AG09319 (cell line): ENCODE results near the gene IRAK4.
"Not testable (repeated sequence)": the region's sequence is repeated elsewhere in the genome, so short reads cannot be mapped to it uniquely, and the experiment has no call there.

Experiments used
- DNase-seq: peaks from one replicate; pipeline ENCODE4 v3.0.0-alpha.2; 2010; ENCODE audit warnings: low read depth; ENCODE audit errors: extremely low read depth
- TF ChIP-seq, protein P1 (sequence below): IDR thresholded peaks from 2 replicates; pipeline ENCODE4 v1.5.1; 2011; ENCODE audit warnings: low read depth, mild to moderate bottlenecking, inconsistent platforms, low read length, moderate library complexity

IRAK4 gene

DNA sequence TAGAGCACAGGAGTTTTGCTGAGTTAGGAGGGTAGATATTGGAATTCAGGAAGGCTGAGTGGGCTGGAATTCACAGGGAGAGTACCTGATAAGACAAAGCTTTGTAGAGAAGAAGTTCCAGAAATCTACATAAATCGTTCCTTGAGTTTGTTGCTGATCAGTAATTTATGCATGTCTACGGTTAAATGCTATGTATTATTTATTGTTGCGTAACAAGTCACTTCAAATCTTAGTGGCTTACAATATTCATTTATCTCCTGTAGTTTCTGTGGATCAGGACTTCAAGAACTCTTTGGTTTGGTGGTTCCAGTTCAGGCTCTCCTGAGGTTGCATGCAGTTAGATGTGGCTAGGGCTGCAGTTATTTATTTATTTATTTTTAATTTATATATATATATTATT lies 7.9 kb upstream of the IRAK4 start:
- DNase-seq = no peak
- TF ChIP-seq, protein P1, sequence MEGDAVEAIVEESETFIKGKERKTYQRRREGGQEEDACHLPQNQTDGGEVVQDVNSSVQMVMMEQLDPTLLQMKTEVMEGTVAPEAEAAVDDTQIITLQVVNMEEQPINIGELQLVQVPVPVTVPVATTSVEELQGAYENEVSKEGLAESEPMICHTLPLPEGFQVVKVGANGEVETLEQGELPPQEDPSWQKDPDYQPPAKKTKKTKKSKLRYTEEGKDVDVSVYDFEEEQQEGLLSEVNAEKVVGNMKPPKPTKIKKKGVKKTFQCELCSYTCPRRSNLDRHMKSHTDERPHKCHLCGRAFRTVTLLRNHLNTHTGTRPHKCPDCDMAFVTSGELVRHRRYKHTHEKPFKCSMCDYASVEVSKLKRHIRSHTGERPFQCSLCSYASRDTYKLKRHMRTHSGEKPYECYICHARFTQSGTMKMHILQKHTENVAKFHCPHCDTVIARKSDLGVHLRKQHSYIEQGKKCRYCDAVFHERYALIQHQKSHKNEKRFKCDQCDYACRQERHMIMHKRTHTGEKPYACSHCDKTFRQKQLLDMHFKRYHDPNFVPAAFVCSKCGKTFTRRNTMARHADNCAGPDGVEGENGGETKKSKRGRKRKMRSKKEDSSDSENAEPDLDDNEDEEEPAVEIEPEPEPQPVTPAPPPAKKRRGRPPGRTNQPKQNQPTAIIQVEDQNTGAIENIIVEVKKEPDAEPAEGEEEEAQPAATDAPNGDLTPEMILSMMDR = no peak

DNA sequence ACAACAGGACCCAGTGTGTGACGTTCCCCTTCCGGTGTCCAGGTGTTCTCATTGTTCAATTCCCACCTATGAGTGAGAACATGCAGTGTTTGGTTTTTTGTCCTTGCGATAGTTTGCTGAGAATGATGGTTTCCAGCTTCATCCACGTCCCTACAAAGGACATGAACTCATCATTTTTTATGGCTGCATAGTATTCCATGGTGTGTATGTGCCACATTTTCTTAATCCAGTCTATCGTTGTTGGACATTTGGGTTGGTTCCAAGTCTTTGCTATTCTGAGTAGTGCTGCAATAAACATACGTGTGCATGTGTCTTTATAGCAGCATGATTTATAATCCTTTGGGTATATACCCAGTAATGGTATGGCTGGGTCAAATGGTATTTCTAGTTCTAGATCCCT lies 7.4 kb upstream of the IRAK4 start:
- DNase-seq = not testable (repeated sequence)

DNA sequence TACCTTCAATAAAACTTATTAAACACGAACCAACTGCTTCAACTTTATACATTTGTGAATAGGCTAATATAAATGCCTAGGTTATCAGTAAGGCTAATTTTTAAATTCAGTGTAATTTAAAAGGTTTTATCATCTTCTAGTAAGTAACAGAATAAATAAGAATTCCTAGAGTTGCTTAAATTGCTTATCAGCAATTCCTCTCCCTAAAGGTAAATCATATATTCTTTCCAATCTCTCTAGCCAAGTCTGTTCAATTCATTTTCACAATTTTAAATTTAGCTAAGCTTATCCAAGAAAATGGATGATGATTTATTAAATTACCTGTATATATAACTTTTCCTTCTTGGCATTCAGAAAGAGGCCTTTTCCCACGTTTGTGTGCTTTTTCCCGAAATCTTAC lies 4.7 kb upstream of the IRAK4 start:
- TF ChIP-seq, protein P1 = no peak
- no peak for DNase-seq

DNA sequence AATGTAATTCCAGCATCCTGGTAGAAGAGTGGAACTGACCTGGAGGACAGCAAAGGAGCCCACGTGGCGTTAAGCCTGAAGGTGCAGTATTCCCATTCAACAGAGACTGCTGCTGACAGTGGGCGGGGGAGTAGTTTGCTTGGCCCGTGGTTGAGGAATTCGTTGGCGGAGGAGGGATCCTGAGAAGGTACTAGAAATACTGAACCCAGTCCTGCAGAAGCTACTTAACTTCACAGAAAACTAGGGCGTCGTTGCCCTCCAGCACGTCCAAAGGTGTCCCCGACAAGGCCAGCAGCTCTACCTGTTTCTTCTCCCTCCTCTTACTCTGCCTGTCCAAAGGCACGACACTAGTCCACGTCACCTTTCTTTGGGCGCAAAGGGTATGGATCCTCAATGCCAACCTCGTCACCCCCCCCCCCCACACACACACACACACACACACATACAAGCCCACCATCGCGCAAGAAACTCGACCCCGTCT lies 464 bp upstream of the IRAK4 start:
- TF ChIP-seq, protein P1 = no peak
- no peak for DNase-seq

DNA sequence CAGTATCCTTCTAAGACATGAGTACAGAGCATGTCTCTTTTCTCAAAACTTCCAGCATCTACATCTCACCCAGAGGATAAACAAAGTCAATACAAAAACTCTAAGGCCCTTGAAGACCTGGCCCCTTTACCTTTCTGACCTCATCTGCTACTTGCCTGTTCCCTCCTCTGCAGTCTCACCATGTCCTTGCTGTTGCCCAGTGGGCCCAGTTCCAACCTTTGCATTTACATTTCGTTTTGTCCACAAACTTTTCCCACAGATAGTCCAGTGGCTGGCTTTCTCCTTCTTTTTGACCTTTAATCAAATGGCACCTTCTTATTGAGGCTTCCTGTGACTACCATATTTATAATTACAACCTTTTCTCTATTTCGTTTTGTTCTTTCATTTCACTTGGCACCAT lies 1.6 kb downstream of the IRAK4 start:
- DNase-seq = no peak
- TF ChIP-seq, protein P1 = no peak

DNA sequence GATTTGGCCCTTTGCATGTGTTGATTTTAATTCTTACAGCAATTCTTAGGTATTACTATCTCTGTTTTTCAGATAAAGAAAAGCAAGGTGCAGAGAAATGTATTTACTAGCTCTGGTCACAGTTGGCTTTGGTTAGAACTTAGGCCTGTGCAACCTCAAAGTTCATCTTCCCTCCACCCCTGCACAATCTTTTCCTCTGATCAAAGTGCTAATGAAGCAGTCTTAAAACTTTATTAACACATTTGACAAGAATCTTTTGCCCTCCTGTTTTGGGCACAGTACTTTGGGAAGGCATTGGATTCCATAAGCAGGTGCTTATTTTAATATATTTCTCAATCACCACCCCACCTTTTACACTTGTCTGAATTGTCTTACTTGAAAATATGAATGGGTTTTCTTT lies 2.7 kb downstream of the IRAK4 start:
- TF ChIP-seq, protein P1 = no peak
- no peak for DNase-seq

DNA sequence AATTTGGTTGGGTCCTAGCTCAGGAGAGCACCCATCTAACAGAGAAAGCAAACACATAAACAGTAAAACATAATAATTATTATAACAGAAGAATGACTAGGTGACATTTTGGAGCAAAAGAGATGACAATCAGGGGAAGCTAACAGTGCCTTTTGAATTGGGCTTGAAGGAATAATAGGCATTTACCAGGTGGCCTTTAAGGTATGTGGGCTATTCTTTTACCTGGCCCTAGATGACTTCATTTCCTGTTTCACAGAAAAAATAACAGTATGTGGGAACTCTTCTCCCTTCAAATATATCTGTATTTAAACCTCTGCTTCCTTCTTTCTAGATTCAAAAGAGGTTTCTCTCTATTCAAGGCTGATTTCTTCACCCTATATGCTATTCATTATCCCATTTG lies 3.8 kb downstream of the IRAK4 start:
- DNase-seq = no peak
- TF ChIP-seq, protein P1 = no peak

DNA sequence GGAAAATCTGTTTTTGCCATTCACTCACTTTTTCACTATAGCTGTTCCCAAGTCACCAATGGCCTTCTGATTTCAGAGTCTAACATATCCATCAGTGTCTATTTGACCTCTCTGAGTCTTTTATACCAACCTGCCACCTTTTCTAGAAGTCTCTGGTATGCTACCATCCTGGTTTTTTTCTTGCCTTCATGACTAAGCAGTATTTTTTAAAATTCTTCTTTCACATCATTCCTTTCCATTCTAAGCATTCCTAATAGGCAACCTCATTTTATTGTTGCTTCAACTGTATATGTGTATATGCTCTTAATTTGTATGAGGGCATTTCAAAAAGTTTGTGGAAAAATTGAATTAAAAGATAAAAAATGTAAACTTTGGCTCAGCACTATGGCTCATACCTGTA lies 5.0 kb downstream of the IRAK4 start:
- TF ChIP-seq, protein P1 = no peak
- no peak for DNase-seq
